ENCODE data around the gene NOG. TPM values are rescaled to one million over a fixed set of nuclear protein-coding genes. Genes with fewer than 3 reads are reported as not detected.

Gene NOG
- total RNA-seq, 1 experiment from 2014 or later = 0.15 TPM

- TF ChIP-seq CTCF (conservative IDR thresholded peaks at IDR 0.05; ENCODE audit: low read depth, low read length) (no peak), EZH2 (IDR thresholded peaks at IDR 0.05; ENCODE audit: borderline replicate concordance, low read depth, low read length, poor library complexity, severe bottlenecking) (no peak)
- no TSS peak for BruUV-seq (replicated peaks)
- Histone ChIP-seq H3K9me3 (ENCODE audit: low read depth, low read length, poor library complexity, severe bottlenecking) (no peaks in the 10 kb centered on the region), H3K36me3 (ENCODE audit: insufficient read depth, low read length, poor library complexity, severe bottlenecking) (no peaks in the 10 kb centered on the region), H3K27ac (ENCODE audit: low read depth, low read length, poor library complexity, severe bottlenecking) (no peak overlapping the region), H3K4me1 (ENCODE audit: insufficient read depth, low read length, poor library complexity, severe bottlenecking) (peaks cover 13% of the 10 kb centered on the region), H3K27me3 (replicated peaks; ENCODE audit: insufficient read depth, low read depth, low read length, poor library complexity) (peaks cover 23% of the 10 kb centered on the region), H3K4me3 (ENCODE audit: low read depth, low read length, poor library complexity, severe bottlenecking) (no peak overlapping the region)
- no peak for DNase-seq (ENCODE audit: low spot score)
- CTCF ChIA-PET = no interaction called here
- POLR2A ChIA-PET (ENCODE audit: low non-redundant PET) = no interaction called here
- intact Hi-C loops (cut with micrococcal nuclease; ENCODE audit: unreplicated experiment) = no loop called here
These were observed 6.8 kb downstream of the NOG start for GRCh38 chr17:56600256-56600655.

DNA sequence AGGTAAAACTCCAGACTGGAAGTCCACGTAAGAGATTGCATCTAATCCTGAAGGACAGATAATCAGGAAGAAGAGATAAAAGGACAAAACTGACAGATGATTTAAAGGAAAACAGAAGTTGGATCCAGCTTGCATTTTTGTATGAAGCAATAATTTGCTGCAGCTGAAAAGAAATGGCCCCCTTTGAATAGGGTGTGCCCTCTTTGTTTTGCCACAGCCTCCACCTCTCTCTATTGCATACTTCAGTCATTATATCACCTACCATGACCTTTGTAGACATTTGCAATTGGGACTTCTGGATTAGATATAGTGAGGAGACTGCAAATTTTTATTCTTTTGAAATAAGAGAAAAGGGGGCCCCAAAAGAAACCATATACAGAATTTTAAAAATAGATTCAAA lies 8.1 kb downstream of the NOG start:
- TF ChIP-seq CTCF (conservative IDR thresholded peaks at IDR 0.05; ENCODE audit: low read depth, low read length) (no peak), EZH2 (IDR thresholded peaks at IDR 0.05; ENCODE audit: borderline replicate concordance, low read depth, low read length, poor library complexity, severe bottlenecking) (no peak)
- POLR2A ChIA-PET (ENCODE audit: low non-redundant PET) = no interaction called here
- Histone ChIP-seq H3K9me3 (ENCODE audit: low read depth, low read length, poor library complexity, severe bottlenecking) (no peaks in the 10 kb centered on the region), H3K27me3 (replicated peaks; ENCODE audit: insufficient read depth, low read depth, low read length, poor library complexity) (peaks cover 12% of the 10 kb centered on the region), H3K27ac (ENCODE audit: low read depth, low read length, poor library complexity, severe bottlenecking) (no peak overlapping the region), H3K4me1 (ENCODE audit: insufficient read depth, low read length, poor library complexity, severe bottlenecking) (peaks cover 13% of the 10 kb centered on the region), H3K36me3 (ENCODE audit: insufficient read depth, low read length, poor library complexity, severe bottlenecking) (no peaks in the 10 kb centered on the region), H3K4me3 (ENCODE audit: low read depth, low read length, poor library complexity, severe bottlenecking) (no peak overlapping the region)
- no peak for DNase-seq (ENCODE audit: low spot score)
- CTCF ChIA-PET = no interaction called here
- no TSS peak for BruUV-seq (replicated peaks)
- intact Hi-C loops (cut with micrococcal nuclease; ENCODE audit: unreplicated experiment) = no loop called here

DNA sequence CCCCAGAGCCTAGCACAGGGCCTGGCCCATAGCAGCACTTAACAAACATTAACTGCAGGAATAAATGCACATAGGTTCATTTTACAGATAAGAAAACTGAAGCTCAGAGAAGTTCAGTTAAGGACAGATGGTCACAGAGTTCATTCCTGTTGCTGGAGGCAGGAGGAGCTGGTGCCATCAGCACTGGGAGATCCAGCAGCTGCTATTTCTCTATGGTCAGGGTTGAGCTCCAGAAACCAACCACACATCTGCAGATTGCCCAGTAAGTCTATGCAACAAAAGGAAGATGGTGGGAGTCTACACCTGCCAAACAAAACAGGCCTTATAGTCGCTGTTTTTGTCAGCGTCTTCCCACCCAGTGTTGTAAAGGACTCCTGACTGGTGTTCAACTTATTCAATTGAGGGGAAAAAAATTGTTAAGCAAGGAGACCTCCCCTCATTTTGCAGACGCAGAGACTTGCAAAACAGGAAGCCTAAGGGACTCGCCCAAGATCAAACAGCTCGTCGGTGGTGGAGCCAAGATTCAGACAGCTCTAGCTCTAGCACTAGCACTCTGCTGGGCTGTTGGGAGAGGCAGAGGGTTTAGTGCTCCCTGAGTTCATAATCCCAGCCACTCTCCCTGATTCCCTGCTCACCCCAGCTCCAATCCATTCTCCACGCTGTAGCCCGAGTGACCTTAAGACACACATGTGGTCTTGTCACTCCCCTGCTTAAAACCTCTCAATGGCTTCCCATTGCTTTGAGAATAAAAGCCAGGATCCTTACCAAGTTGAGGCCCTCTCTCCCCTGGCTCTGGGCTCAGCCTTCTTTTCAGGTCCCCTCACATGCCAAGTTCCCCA lies 9.0 kb downstream of the NOG start:
- H3K9me3 ChIP-seq (ENCODE audit: low read depth, low read length, poor library complexity, severe bottlenecking) = no peaks in the 10 kb centered on the region
- no peaks in the 10 kb centered on the region for H3K36me3 ChIP-seq (ENCODE audit: insufficient read depth, low read length, poor library complexity, severe bottlenecking)
- H3K27me3 ChIP-seq (replicated peaks; ENCODE audit: insufficient read depth, low read depth, low read length, poor library complexity) = peaks cover 6% of the 10 kb centered on the region
- intact Hi-C loops (cut with micrococcal nuclease; ENCODE audit: unreplicated experiment) = no loop called here
- no TSS peak for BruUV-seq (replicated peaks)
- no peak for DNase-seq (ENCODE audit: low spot score)
- H3K27ac ChIP-seq (ENCODE audit: low read depth, low read length, poor library complexity, severe bottlenecking) = no peak overlapping the region
- no peak overlapping the region for H3K4me3 ChIP-seq (ENCODE audit: low read depth, low read length, poor library complexity, severe bottlenecking)
- no peak for TF ChIP-seq EZH2 (IDR thresholded peaks at IDR 0.05; ENCODE audit: borderline replicate concordance, low read depth, low read length, poor library complexity, severe bottlenecking)
- TF ChIP-seq CTCF (conservative IDR thresholded peaks at IDR 0.05; ENCODE audit: low read depth, low read length) = no peak
- peaks cover 7% of the 10 kb centered on the region for H3K4me1 ChIP-seq (ENCODE audit: insufficient read depth, low read length, poor library complexity, severe bottlenecking)
- ChIA-PET POLR2A (ENCODE audit: low non-redundant PET) (no interaction called here), CTCF (no interaction called here)

Data from A673 (cell line).